Bone marrow (tissue), 2 donors: Measurements from ENCODE around the gene RPS21.
A peak's percentile ranks its signal among the peaks of the same experiment; 100 is the strongest.

Experiments used
- DNase-seq, 2 donors: peaks; one replicate each; lab custom pipeline; 2025; lab: John Stamatoyannopoulos, UW

RPS21 gene

GRCh38 chr20:62378215-62378614 lies 8.7 kb upstream of the RPS21 start:
- no peak for DNase-seq

- no peak for DNase-seq
Measured at GRCh38 chr20:62381202-62381797, 5.6 kb upstream of the RPS21 start.

GRCh38 chr20:62381842-62382241 lies 5.1 kb upstream of the RPS21 start:
- DNase-seq = no peak

- DNase-seq = peak; percentile 19 to 51
Measured at GRCh38 chr20:62382306-62383198, 4.4 kb upstream of the RPS21 start.

GRCh38 chr20:62387219-62387913 lies 463 bp downstream of the RPS21 start:
- DNase-seq = no peak

GRCh38 chr20:62387933-62388635 lies 1.2 kb downstream of the RPS21 start:
- no peak for DNase-seq

GRCh38 chr20:62388839-62389600 lies 2.1 kb downstream of the RPS21 start:
- DNase-seq = no peak

GRCh38 chr20:62389601-62390087 lies 2.7 kb downstream of the RPS21 start:
- no peak for DNase-seq

- no peak for DNase-seq
Measured at GRCh38 chr20:62390317-62391164, 3.6 kb downstream of the RPS21 start.

- no peak for DNase-seq
Measured at GRCh38 chr20:62391165-62392076, 4.5 kb downstream of the RPS21 start.

GRCh38 chr20:62392077-62392418 lies 5.1 kb downstream of the RPS21 start:
- DNase-seq = no peak

GRCh38 chr20:62392621-62393334 lies 5.9 kb downstream of the RPS21 start:
- no peak for DNase-seq

- DNase-seq = no peak
Measured at GRCh38 chr20:62393335-62393665, 6.4 kb downstream of the RPS21 start.

- no peak for DNase-seq
Measured at GRCh38 chr20:62393830-62394229, 6.9 kb downstream of the RPS21 start.

- DNase-seq = no peak
Measured at GRCh38 chr20:62394248-62395245, 7.6 kb downstream of the RPS21 start.

GRCh38 chr20:62395311-62396242 lies 8.7 kb downstream of the RPS21 start:
- DNase-seq = no peak
